Fibroblast of pulmonary artery (primary cell): ENCODE results near the gene PMPCA.

Source experiments
- DNase-seq: peaks from one replicate; pipeline ENCODE4 v3.0.0-alpha.2; 2010; ENCODE audit warnings: low read depth
- H3K4me3 ChIP-seq: replicated peaks from 2 replicates; pipeline ENCODE4 v1.5.1; 2011; ENCODE audit warnings: low read depth, mild to moderate bottlenecking, control low read depth, low read length, moderate library complexity
- TF ChIP-seq, protein P1 (sequence below): IDR thresholded peaks from 2 replicates; pipeline ENCODE4 v1.5.1; 2011; ENCODE audit warnings: mild to moderate bottlenecking, control low read depth, low read length, inconsistent platforms; ENCODE audit errors: missing control alignments

Gene PMPCA

DNA sequence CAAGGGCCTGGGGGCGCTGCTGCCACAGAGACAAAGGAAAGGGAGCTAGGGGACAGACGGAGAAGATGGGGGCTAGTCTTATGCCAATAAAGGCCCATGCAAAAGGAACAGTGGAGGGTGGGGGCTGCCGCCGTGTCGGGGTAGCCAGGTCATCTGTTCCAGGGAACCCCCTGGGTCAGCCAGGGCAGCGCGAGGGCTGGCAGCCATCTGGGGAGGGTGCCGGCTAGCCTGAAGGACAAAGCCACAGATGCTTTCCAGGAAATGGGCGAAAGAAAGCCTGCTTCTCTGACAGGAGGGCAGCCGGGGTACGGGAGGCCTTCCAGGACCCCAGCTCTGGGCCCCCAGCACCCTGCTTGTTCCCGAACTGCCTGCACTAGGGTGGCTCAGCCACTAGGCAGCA, 35.4 kb upstream of the PMPCA start:
- no peak for DNase-seq
- TF ChIP-seq, protein P1, sequence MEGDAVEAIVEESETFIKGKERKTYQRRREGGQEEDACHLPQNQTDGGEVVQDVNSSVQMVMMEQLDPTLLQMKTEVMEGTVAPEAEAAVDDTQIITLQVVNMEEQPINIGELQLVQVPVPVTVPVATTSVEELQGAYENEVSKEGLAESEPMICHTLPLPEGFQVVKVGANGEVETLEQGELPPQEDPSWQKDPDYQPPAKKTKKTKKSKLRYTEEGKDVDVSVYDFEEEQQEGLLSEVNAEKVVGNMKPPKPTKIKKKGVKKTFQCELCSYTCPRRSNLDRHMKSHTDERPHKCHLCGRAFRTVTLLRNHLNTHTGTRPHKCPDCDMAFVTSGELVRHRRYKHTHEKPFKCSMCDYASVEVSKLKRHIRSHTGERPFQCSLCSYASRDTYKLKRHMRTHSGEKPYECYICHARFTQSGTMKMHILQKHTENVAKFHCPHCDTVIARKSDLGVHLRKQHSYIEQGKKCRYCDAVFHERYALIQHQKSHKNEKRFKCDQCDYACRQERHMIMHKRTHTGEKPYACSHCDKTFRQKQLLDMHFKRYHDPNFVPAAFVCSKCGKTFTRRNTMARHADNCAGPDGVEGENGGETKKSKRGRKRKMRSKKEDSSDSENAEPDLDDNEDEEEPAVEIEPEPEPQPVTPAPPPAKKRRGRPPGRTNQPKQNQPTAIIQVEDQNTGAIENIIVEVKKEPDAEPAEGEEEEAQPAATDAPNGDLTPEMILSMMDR = no peak
- no peak overlapping the region for H3K4me3 ChIP-seq

DNA sequence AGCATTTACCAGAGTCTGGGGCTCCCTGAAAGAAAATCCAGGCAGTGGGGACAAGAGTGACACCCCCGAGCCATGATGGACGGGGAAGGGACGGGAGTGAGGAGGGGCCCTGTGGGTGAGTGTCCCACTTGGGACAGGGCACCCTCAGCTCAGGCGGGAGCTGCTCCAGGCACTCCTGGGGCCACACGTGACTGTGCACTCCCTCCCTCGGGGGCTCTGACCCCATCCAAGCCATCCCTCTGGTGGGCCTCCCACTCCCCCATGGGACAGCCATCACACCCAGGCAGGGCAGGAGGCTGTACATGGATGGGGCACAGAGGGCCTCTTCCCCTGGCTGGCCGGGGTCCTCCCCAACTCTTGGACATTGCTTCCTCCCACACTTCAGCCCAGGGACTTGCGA, 34.0 kb upstream of the PMPCA start:
- no peak overlapping the region for H3K4me3 ChIP-seq
- DNase-seq = no peak
- TF ChIP-seq, protein P1 = no peak

DNA sequence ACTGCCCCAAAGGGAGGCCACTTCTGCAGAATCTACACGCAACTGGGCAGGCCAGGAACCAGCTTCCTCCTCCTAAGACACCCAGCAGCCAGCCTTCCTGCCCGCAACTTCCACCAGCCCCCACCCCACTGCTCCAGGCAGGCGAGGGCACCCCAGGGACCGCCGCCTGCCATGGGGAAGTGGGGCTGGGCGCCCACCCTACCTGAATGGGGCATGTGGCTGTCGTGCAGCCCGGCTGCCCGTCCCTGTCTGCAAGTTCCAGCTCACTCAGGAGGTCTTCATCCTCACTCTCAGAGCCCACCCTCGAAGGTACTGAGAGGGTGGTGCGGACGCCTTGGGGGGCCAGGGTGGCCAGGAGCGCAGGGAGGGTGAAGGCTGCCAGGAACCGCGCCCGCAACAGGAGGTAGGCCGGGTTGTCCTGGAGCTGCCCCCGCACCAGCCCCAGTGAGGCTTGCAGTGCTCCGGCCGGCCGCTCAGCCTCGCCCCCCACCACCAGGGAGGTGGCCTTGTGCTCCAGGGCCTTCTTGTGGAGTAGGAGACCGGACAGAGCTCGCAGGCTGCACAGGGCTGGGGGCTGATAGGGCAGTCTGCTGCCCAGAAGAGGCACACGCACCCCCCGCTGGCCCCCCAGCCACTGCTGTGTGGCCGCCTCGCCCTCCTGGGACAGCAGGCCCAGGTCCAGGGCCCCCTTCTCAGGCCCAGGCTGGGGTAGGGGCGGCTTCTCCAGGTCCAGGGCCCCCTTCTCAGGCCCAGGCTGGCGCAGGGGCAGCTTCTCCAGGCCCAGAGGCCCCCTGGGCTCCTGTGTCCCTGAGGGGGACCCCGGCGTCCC, 32.9 kb upstream of the PMPCA start:
- no peak for DNase-seq
- TF ChIP-seq, protein P1 = no peak
- H3K4me3 ChIP-seq = no peak overlapping the region

DNA sequence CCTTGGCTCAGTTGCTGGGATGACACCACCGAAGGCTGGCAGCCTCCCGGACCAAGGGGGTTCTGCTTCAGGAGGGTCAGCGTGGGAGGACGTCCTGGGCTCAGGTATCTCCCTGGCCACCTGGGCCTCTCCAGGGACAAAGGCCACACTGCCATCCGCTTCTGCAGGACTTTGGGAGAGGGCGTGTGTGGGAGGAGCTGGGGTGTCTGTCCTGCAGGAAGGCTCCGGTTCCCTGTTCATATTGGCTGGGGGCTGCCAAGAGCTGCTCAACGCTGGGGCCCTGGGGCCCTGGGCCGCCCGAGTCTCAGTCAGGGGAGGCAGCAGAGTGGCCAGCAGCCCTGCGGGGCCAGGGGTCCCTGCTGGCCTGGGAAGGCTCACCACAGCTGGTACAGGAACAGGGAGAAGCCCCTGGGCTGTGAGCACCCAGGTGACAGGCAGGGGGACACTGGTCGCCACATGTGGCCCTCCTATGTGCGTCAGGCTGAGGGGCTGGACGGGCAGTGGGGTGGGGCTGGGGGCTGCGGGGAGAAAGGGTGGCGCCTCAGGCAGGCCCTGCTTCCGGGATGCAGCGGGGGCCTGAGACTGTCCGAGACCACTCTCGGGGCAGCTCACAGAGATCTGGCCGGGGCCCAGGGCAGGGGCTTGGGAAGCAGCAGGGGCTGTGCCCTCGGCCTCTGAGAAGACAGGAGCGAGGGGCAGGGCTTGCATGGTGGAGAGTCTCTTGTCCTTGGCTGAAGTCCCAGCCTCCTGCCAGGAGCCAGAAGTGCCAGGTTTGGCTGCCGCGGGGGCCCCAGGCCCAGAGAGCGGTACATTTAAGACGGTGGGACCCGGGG, 32.1 kb upstream of the PMPCA start:
- no peak overlapping the region for H3K4me3 ChIP-seq
- DNase-seq = no peak
- TF ChIP-seq, protein P1 = no peak

DNA sequence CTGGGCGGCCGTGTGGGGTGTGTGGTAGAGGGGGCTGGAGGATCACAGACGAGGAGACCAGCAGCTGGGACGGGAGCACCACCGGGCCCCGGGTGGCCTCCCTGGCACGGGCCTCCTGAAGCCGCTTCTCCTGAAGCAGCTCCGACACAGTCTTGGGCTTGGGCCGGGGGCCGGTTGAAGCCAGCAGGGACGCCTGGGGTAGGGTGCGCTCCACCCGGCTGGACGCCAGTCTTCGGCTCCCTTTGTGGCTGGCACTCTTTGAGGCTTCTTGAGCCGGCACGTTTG, 31.5 kb upstream of the PMPCA start:
- DNase-seq = no peak
- TF ChIP-seq, protein P1 = no peak
- H3K4me3 ChIP-seq = no peak overlapping the region

DNA sequence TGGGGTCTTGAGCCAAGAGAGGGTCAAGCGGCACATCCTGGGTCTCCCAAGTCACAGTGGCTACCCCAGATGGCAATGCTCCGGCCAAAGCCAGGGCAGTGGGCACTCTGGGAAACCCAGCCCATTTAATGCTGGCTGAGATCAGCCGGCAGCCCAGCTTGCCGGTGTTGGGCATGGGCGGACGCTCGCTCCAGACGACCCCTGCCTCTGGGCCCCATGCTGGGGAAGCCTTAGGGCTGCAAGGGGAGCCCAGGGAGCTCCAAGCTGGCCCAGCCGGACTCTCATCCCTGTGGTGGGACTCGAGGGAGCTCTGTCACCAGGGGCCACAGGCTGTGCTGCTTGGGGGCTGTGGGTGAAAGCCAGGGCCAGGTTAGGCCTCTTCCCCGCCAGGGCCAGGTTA, 31.1 kb upstream of the PMPCA start:
- H3K4me3 ChIP-seq = no peak overlapping the region
- TF ChIP-seq, protein P1 = no peak
- DNase-seq = no peak

DNA sequence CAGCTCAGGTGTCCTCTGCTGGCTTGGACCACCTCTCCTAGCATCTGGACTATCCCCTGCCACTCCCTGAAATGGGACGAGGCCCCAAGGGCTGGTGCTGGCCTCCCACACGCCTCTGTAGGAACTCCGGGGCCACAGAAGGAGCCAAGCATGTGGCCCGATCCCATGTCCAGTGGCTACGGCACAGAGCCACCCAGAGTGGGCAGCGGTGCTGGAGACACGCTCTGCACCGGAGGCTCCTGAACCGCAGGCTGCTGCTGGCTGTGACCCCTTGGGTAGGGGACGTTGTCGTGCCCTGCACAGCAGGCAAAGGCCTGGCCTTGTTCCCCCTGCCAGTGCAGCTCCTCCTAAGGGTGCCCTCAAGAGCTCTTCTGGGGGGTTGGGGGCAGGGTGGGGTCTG, 30.6 kb upstream of the PMPCA start:
- DNase-seq = no peak
- TF ChIP-seq, protein P1 = no peak

More for the DNA sequence above, 30.6 kb upstream of the PMPCA start:
- no peak overlapping the region for H3K4me3 ChIP-seq
